GM19395 (cell line): ENCODE data around the gene CYP11A1.
"Not testable (repeated sequence)": the region's sequence is repeated elsewhere in the genome, so short reads cannot be mapped to it uniquely, and the experiment has no call there.

Experiments
- ATAC-seq: cut with Tn5 transposase; IDR thresholded peaks from one replicate; pipeline ENCODE4 v1.9.1; 2021; ENCODE audit warnings: mild to moderate bottlenecking, moderate library complexity; ENCODE audit not compliant: unreplicated experiment

The CYP11A1 gene

DNA sequence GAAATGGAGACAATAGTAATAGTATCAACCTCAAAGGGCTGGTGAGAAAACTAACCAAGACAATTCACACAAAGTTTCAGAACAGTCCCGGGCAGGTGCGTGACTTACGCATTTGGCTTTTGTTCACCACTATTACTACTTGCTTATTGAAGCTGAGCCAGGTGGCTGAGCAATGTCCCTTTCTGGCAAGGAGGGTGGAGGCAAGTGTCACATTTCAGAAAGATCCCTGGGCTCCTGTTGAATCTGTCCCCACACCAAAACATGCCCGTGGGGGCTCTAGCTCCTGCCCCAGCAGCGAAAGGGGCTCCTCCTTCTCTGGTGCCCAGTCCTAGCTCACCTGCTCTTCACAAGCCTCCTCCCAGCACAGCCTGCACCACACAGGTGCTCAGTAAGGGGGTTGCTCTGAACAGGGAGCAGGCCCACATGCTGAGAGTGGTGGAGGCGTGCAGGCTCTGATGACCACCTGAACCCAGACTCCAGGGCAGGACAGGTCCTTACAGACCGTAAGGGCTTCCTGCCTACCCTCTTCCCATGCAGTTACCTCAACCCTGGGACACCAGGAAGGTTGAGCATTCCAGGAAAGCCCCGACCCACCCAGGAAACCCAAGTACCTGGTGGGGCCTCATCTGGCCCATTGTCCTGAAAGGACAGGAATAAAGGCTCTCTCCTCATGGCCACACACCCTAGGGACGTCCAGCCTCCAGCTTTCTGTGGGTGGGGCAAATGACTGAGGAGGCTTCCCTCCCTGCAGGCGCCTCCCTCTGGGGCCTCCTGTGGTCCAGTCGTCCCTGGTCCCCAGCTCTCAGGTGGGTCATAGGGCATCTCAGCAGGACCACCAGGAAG is 33.7 kb upstream of the CYP11A1 start:
- peak; percentile 17 for ATAC-seq

DNA sequence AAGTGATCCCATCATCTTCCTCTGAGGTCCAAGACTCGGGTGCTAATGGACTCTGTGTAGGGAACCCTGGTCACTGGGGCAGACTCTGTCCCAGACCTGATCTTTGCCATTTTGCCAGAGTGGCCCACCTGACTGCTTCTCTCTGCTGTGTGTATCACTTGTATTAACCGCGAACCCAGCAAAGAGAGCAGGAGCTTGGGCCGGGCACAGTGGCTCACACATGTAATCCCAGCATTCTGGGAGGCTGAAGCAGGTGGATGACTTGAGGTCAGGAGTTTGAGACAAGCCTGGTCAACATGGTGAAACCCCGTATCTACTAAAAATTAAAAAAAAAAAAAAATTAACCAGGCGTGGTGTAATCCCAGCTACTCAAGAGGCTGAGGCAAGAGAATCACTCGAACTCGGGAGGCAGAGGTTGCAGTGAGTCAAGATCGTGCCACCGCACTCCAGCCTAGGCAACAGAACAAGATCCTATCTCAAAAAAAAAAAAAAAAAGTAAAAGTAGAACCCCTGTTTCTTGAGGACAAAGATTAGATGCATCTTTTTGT is 32.9 kb upstream of the CYP11A1 start:
- ATAC-seq = no peak

DNA sequence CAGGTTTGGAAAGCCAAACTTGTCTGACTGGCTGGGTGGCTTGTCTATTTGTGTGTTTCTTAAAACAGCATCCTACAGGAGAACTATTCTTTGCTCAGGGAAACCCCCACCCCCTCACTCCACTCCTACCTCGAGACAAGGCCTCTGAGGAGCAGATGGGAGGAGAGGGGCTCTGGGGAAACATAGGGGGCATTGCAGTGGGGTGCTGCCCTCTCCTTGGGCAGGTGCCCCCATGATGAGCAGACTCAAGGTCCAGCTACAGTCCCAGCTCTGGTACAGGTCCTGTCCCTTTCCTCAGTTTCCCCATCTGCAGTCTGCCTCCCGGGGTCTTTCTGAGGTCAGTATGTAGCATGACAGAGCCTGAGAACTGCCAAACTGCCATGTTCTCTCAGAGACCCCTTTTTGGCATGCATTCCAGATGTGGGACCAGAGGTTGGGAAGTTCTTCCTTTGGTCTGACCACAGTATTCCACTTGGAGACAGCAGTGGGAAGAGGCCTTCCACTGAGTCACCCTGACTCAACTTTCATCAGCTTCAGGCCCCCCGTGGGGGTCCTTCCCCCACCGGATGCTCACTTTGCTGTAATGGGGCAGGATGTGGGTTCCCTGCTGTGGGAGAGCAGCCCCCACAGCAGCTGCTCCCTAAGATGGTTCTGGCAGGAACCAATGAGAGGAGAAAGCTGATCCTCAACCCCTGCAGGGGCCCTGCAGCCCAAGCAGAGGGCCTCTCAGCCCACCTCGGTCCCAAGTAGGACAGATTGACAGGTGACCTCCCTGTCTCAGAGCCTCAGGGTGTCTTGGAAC is 32.3 kb upstream of the CYP11A1 start:
- no peak for ATAC-seq

DNA sequence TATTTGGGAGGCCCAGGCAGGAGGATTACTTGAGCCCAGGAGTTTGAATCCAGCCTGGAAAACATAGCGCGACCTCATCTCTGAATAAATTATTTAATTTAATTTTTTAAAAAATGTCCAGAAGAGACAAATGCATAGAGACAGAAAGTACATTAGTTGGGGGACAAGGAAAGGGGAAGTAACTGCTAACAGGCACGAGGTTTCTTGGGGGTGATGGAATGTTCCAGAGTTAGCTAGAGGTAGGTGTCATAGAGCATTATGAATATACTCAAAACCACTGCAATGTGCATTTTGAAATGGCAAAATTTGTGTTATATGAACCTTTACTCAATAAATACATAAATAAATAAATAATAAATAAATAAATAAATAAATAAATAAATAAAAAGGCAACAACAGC is 31.7 kb upstream of the CYP11A1 start:
- no peak for ATAC-seq

DNA sequence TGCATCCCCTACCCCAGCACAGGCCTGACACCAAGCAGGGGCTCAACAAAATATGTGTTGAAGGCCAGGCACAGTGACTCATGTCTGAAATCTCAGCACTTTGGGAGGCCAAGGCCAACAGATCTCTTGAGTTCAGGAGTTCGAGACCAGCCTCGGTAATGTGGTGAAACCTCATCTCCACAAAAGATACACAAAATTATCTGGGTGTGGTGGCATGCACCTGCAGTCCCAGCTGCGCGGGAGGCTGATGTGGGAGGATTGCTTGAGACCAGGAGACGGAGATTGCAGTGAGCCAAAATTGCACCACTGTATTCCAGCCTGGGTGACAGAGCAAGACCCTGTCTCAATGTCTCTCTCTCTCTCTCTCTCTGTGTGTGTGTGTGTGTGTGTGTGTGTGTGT is 30.7 kb upstream of the CYP11A1 start:
- no peak for ATAC-seq

DNA sequence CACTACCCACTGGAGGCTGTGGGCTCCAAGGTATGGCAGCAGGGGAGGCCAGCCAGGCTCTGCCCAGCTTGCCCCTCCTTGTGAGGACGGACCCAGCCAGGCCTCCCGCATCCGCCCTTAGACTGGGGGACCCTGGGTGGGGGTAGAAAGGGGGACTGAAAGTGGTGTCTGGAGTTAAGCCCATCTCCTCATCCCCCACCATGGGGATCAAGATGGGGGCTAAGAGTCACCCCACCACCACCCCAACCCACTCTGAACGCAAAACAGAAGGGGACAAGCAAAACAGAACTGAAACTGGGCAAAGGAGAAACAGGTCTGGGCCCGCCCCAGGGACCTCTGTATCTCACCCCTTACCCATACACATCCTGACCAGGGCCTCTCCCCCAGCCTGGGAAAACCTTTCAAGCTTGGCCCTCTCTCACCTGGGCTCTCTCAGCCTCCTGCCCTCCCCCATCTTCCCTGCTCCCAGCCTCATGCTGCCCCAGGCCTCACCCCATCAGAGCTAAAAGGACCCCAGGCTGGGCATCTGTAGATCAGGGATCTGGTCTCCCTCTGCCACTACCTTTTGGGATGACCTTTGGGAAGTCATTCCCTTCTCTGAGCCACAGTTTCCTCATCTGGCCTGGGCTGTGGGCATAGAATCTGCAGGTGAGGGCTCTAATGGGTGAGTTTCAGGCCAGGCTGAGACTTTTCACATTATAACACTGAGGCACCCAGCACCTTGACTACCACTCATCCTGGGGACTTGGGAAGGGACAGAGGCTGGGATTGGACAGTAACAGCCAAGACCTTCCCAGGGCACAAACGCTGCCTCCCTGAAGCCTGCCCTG is 30.0 kb upstream of the CYP11A1 start:
- ATAC-seq = no peak

DNA sequence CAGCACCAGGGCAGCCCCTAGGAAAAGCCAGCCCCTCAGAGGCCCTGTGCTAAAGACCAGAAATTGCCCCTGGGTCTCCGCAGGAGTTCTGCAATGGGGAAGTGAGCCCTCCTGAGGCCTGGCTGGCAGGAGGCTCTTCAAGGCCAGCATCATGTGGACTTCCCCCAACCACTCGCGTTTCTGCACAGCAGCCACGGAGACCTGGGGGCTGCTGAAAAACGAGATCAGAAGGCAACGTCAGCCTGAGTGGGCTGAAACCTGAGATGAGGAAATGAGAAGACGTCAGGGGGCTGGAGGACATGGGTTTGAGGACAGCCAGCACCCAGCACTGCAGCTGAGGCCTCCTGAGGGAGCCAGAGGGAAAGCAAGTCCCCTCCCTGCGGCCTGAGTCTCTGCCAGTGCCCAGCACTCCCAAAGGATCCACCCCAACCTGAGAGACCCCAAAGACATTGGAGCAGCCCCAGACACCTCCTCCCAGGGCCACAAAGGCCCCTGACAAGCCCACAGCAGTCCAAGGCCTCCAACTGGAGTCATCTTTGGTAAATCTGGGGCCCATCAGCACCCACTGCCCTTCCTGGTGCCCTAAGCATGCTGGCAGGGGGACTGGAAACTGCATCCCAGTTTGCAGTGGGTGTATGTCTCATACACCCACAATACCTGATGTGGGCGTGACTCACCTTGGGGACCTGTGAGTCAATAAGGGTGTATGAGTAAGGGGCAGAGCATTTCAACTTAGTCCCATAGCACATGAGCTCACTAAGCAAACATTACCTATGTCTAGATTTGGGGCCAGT is 29.2 kb upstream of the CYP11A1 start:
- peak; percentile 36 for ATAC-seq

DNA sequence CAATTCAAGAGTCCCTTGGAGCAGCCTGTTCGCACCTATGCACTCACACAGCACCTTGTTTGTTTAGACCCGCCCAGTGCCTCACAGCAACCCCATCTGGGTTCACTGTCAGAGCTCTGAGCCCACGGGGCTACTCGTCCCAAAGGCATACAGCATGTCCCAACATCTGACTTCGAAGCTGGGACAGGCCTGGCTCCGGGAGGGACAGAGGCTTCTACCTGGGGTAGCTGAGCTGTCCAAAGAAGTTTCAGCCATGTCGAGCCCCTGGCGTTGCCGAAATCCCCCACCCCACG is 28.6 kb upstream of the CYP11A1 start:
- ATAC-seq = peak; percentile 4

DNA sequence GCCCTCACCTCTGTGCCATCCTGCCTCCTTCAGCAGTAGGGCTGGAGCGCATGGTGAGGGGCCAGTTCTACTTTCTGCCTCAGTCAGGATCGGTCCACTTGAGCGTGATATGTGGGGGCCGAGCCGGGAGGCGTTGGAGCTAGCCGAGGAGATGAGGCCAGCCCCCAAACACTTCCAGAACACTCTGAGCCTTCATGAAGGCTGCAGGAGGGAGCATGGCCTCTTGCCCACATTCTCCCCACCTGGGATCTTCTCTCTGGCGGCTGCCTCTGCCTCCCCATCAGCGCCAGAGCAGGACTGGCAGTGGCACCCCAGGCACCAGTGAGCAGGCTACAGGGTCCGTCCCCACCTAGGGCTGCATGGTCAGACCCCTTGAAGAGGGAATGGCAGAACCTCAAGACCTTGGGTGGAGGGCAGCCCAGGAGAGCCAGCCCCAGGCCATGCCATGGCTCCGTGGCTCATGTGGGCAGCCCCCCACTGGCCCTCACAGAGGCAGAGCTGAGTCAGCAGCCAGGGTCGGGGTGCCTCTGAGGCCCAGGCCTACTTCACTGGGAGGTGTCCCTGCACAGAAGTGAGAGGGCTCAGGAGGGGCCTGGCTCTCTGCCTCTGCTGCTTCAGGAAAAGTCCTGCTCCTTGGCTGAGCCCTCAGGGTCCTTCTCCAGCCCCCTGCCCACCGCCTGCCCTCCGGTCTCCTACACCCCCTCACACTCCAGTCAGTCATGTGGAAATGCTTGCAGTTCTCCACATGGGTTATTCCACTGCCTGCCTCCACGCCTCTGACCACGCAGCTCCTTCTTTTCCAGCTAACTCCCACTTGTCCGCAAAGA is 28.1 kb upstream of the CYP11A1 start:
- no peak for ATAC-seq

DNA sequence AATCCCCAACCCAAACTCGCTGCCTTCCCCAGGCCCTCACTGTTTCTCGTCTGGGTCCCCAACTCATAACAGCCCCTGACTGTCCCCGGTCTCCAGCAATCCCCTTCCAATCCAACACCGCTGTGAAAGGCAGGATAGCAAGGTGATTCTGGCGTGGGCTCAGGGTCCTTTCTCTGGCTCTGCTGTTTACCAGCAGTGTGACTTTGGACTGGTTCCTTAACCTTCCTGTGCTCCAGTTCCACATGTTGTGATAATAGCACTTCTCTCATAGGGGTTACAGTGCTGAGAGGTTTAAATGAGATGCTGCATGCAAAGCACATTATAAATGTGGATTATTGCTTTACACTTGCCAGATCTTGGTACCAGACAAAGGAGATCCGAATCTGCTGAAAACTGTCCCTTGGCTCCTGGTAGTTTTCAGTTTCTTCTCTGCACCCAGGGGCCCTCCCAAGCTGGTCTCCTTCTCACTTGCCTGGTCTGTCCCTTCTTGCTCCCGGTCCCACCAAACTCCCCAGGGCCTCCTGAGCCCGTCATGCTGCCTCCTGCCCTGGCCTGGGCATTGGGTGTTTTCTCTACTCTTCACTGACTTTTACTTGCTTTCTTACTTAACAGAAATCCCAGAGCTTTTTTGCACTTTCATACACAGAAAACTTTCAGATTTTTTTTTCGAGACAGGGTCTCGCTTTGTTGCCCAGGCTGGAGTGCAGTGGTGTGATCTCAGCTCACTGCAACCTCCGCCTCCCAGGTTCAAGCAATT is 26.8 kb upstream of the CYP11A1 start:
- no peak for ATAC-seq

DNA sequence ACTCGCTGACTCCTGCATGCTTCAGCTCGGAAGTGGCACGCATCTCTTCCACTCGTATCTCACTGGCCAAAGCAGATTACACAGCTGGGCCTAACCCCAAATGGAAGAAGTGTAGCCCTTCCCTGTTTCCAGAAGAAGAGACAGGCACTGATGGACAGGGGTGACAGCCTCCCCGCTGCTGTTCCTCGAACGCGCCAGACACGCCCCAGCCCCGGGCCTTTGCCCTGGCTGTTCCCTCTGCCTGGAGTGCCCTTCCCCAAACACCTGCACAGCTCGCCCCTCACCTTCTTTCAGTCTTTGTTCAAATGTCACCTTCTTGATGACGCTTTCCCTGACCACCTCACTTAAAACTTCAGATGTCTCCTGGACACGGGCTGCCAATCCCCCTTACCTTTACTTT is 26.0 kb upstream of the CYP11A1 start:
- no peak for ATAC-seq

DNA sequence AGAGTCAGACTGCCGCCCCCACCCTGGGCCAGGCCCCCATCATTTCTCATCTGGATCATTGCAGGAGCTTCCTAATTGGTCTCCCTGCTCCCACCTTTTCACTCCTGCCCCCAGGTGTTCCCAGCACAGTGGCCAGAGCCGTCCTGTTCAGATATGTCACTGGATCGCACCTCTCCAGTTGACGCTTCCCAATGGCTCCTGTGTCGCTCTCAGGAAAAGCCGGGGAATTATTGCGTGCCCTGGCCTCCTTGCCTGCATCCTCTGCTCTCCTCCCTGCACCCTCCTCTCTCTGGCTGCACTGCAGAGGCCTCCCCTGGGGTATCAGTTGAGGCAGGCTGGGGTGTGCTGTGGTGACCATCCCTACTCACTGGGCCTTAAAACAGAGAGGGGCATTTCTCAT is 25.5 kb upstream of the CYP11A1 start:
- no peak for ATAC-seq

DNA sequence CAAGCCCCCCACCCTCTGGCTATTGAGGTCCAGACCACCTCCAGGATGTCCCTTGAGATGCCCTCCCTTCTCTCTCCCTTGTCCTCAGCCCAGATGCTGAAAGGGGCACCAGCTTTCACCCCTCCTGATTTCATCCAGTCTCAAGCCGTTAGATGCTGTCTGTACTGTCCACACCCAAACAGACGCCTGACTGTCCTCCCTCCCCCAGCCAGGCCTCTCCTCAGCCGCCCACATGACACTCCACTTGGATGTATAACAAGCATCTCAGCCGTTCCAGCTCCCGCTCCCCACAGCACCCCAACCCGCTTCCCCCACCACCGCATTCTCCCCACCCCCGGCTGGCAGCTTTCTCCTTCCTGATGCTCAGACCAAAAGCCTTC is 25.0 kb upstream of the CYP11A1 start:
- ATAC-seq = no peak

DNA sequence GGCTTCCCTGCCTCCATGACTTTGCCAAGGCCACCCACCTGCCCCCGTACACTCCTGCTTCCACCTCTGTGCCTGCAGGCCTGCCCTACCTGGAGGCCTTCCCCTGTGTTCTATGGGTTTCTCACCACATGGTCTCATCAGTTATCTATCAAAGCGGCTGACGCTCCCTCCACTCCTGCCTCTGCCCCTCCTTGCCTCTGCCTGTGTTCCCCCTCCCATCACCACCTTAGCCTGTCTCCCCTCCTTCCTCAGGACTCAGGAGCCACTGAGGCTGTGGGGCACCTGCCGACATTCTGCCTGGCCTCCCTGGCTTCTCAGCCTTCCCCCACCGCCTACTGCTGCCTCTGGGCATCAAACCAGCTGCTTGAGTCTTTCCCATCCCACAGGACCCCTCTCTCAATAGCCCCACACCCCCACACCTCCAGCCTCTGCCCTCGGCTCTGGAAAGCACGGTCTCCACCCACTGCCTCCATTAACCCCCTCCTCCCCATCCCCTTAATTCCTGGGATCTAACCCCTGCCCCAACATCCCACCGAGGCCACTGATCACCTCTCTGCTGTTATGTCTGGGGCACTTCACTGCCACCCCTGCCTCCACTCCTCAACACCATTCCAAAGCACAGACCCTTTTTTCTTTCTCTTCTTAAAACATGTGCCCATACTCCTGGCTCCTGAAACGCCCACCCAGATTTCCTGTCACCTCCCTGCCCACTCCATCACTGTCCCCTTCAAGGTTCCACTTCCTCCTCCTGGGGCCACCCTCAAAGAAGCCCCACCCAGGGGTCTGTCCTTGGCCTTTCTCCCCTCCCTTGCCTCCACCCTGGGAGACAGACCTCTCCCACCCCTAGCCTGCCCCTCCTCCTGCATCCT is 24.4 kb upstream of the CYP11A1 start:
- no peak for ATAC-seq

DNA sequence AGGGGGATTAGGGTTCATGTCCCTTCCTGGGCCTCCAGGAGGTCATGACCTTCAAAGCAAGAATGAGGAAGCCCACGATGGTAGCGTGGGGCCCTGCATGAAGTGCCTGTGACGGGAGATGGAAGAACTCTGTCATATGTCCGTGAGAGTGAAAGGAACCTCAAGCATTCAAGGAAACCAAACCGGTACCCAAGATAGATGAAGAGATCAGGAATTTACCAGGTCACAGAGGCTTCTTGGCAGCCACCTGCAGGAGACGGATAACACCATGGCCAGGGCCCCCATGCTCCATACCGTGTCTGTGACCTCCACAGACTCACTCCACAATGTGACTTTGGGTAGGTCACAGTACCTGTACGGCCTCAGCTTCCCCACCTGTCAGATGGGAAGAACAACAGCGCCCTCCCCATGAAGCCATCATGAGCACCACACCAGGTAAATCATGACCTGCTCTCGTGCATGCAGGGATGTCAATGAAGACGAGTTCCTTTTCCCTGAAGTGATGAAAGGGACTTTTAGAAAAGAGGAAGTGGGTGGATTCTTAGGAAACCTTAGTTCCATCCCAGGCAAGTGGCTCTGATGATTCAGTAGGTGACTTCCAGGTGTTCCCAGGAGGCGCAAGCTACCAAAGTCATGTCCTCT is 23.3 kb upstream of the CYP11A1 start:
- ATAC-seq = no peak

DNA sequence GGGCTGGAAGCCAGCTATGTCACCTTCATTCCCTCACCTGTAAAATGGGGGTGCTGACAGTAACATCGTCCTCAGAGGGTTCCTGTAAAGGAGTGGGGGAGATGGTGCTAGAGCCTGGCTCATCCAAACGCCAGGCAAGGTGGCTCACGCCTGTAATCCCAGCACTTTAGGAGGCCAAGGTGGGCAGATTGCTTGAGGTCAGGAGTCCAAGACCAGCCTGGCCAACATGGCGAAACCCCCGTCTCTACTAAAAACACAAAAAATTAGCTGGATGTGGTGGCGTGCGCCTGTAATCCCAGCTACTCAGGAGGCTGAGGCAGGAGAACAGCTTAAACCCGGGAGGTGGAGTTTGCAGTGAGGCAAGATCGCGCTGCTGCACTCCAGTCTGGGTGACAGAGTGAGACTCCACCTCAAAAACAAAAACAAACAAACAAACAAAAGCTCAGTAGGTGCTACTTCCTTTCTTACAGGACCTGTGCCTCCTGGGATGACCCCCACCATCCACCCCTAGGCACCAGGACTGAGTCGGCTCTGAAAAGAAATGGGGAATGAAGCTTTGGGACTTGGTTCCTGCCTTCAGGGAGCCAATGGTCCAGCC is 22.7 kb upstream of the CYP11A1 start:
- ATAC-seq = not testable (repeated sequence)
